Measurements from ENCODE around the gene SYPL2. TPM values are rescaled to one million over a fixed set of nuclear protein-coding genes. Genes with fewer than 3 reads are reported as not detected.

The SYPL2 gene
- total RNA-seq, 1 donor from 2014 or later: not detected

- H3K4me3 ChIP-seq: no peak overlapping the region
- H3K27ac ChIP-seq: no peak overlapping the region
- no peaks in the 10 kb centered on the region for H3K27me3 Mint-ChIP-seq (ENCODE audit: insufficient read depth, low read depth)
- peaks cover 9% of the 10 kb centered on the region for H3K9me3 Mint-ChIP-seq
- H3K27me3 ChIP-seq: no peaks in the 10 kb centered on the region
- H3K36me3 Mint-ChIP-seq: peaks cover 3% of the 10 kb centered on the region
- H3K4me2 ChIP-seq: no peak overlapping the region
- H2AFZ ChIP-seq (replicated peaks): no peak overlapping the region
- no peaks in the 10 kb centered on the region for H3K36me3 ChIP-seq
- no peaks in the 10 kb centered on the region for H3K79me2 ChIP-seq (ENCODE audit: low read depth)
- no peak overlapping the region for H3K4me3 Mint-ChIP-seq
- H3K9ac ChIP-seq: no peak overlapping the region
- no peaks in the 10 kb centered on the region for H3K4me1 ChIP-seq
- no peaks in the 10 kb centered on the region for H4K20me1 ChIP-seq (ENCODE audit: low read depth)
- H3K4me1 Mint-ChIP-seq: no peaks in the 10 kb centered on the region
- no peak overlapping the region for H3K27ac Mint-ChIP-seq
- H3F3A ChIP-seq (ENCODE audit: low read depth): no peaks in the 10 kb centered on the region
- DNase-seq (ENCODE audit: low spot score): no peak
- TF ChIP-seq EZH2phosphoT487 (IDR thresholded peaks at IDR 0.05) (no peak), EZH2 (IDR thresholded peaks at IDR 0.05) (no peak), CTCF (IDR thresholded peaks at IDR 0.05) (no peak)
- no peaks in the 10 kb centered on the region for H3K9me3 ChIP-seq (ENCODE audit: low read depth)
These were observed 33.0 kb upstream of the SYPL2 start for GRCh38 chr1:109433322-109433721.

- Histone ChIP-seq H4K20me1 (ENCODE audit: low read depth) (no peaks in the 10 kb centered on the region), H3K4me3 (no peak overlapping the region), H3K4me2 (no peak overlapping the region), H2AFZ (replicated peaks) (no peak overlapping the region), H3F3A (ENCODE audit: low read depth) (no peaks in the 10 kb centered on the region), H3K27ac (no peak overlapping the region), H3K9me3 (ENCODE audit: low read depth) (no peaks in the 10 kb centered on the region), H3K79me2 (ENCODE audit: low read depth) (no peaks in the 10 kb centered on the region), H3K36me3 (no peaks in the 10 kb centered on the region), H3K9ac (no peak overlapping the region), H3K4me1 (no peaks in the 10 kb centered on the region), H3K27me3 (no peaks in the 10 kb centered on the region)
- TF ChIP-seq EZH2phosphoT487 (IDR thresholded peaks at IDR 0.05): no peak
- TF ChIP-seq CTCF (IDR thresholded peaks at IDR 0.05): no peak
- no peak for TF ChIP-seq EZH2 (IDR thresholded peaks at IDR 0.05)
- Mint-ChIP-seq H3K4me3 (no peak overlapping the region), H3K36me3 (peaks cover 3% of the 10 kb centered on the region), H3K9me3 (peaks cover 9% of the 10 kb centered on the region), H3K27ac (no peak overlapping the region), H3K4me1 (no peaks in the 10 kb centered on the region), H3K27me3 (ENCODE audit: insufficient read depth, low read depth) (no peaks in the 10 kb centered on the region)
- no peak for DNase-seq (ENCODE audit: low spot score)
These were observed 31.9 kb upstream of the SYPL2 start for GRCh38 chr1:109434484-109434883.

GRCh38 chr1:109438798-109439297 is 27.5 kb upstream of the SYPL2 start:
- Histone ChIP-seq H3K9me3 (ENCODE audit: low read depth) (no peaks in the 10 kb centered on the region), H3F3A (ENCODE audit: low read depth) (no peaks in the 10 kb centered on the region), H2AFZ (replicated peaks) (no peak overlapping the region), H3K4me2 (no peak overlapping the region), H4K20me1 (ENCODE audit: low read depth) (no peaks in the 10 kb centered on the region), H3K79me2 (ENCODE audit: low read depth) (no peaks in the 10 kb centered on the region), H3K4me3 (no peak overlapping the region), H3K9ac (no peak overlapping the region), H3K4me1 (no peaks in the 10 kb centered on the region), H3K36me3 (no peaks in the 10 kb centered on the region), H3K27ac (no peak overlapping the region), H3K27me3 (peaks cover 39% of the 10 kb centered on the region)
- no peak for TF ChIP-seq EZH2phosphoT487 (IDR thresholded peaks at IDR 0.05)
- TF ChIP-seq CTCF (IDR thresholded peaks at IDR 0.05): no peak
- no peak for TF ChIP-seq EZH2 (IDR thresholded peaks at IDR 0.05)
- Mint-ChIP-seq H3K4me1 (no peaks in the 10 kb centered on the region), H3K27me3 (ENCODE audit: insufficient read depth, low read depth) (no peaks in the 10 kb centered on the region), H3K27ac (no peak overlapping the region), H3K36me3 (peaks cover 3% of the 10 kb centered on the region), H3K9me3 (peaks cover 6% of the 10 kb centered on the region), H3K4me3 (no peak overlapping the region)
- no peak for DNase-seq (ENCODE audit: low spot score)

All from neural progenitor cell (in vitro differentiated cells).